Activated CD4-positive, alpha-beta T cell treated with anti-CD3 and anti-CD28 coated beads for 36 hours (primary cell): Measurements from ENCODE around the gene SLC25A30. TPM values are rescaled to one million over a fixed set of nuclear protein-coding genes. Genes with fewer than 3 reads are reported as not detected.

ENCODE experiments used
- ATAC-seq: fragments of 200-7000 bp; cut with Tn5 transposase; one replicate; pipeline ENCODE4 v1.10.0; 2021; ENCODE audit warnings: mild to moderate bottlenecking, moderate library complexity
- CTCF ChIA-PET: fragments of 350-600 bp; sonication (Branson Sonifier 250); formaldehyde crosslinking; loops from one replicate; lab custom pipeline; 2021; ENCODE audit warnings: antibody characterized with exemption; lab: Charles Lee
- POLR2A ChIA-PET: fragments of 350-600 bp; sonication (Branson Sonifier 250); formaldehyde crosslinking; loops from one replicate; lab custom pipeline; 2021; ENCODE audit warnings: antibody characterized with exemption, inconsistent platforms; lab: Charles Lee
- DNase-seq: peaks from one replicate; pipeline ENCODE4 v3.0.0-alpha.2; 2020
- H3K27ac Mint-ChIP-seq: one replicate; pipeline ENCODE4 v1.8.0; 2021; ENCODE audit warnings: mixed read lengths
- H3K27me3 Mint-ChIP-seq: one replicate; pipeline ENCODE4 v1.8.0; 2021; ENCODE audit warnings: mixed read lengths
- H3K36me3 Mint-ChIP-seq: one replicate; pipeline ENCODE4 v1.8.0; 2021; ENCODE audit warnings: low read depth, mixed read lengths
- H3K4me1 Mint-ChIP-seq: one replicate; pipeline ENCODE4 v1.8.0; 2021; ENCODE audit warnings: mixed read lengths
- H3K4me3 Mint-ChIP-seq: one replicate; pipeline ENCODE4 v1.8.0; 2021; ENCODE audit warnings: mild to moderate bottlenecking, moderate library complexity, mixed read lengths
- H3K9me3 Mint-ChIP-seq: one replicate; pipeline ENCODE4 v1.8.0; 2021; ENCODE audit warnings: low read depth, mixed read lengths
- intact Hi-C, 2 experiments: fragments of 100-400 bp; cut with DNase I in 1 of 2; cut with micrococcal nuclease in 1 of 2; formaldehyde crosslinking; loops; one replicate each; pipeline versions ENCODE4 v1.14.2 to v1.15.1; 2022 to 2024; cut with DNase I, micrococcal nuclease
- total RNA-seq, 2 experiments: library from RNA; stranded (reverse); gene quantifications; one replicate each; pipeline ENCODE4 v1.2.3, GENCODE V29; 2021

The SLC25A30 gene
- total RNA-seq, 2 experiments from 2014 or later: 17.7 to 18.4 TPM

GRCh38 chr13:45446181-45446580 lies 28.0 kb upstream of the SLC25A30 start:
- intact Hi-C loops: no loop called here
- no peak overlapping the region for H3K27ac Mint-ChIP-seq
- H3K4me3 Mint-ChIP-seq: no peak overlapping the region
- ATAC-seq (no peak), DNase-seq (no peak)
- no peaks in the 10 kb centered on the region for H3K9me3 Mint-ChIP-seq
- POLR2A ChIA-PET: no interaction called here
- H3K36me3 Mint-ChIP-seq: no peaks in the 10 kb centered on the region
- CTCF ChIA-PET: no interaction called here
- H3K27me3 Mint-ChIP-seq: peaks cover 2% of the 10 kb centered on the region
- peaks cover 10% of the 10 kb centered on the region for H3K4me1 Mint-ChIP-seq

GRCh38 chr13:45445053-45445452 lies 26.9 kb upstream of the SLC25A30 start:
- Mint-ChIP-seq H3K9me3 (no peaks in the 10 kb centered on the region), H3K4me1 (peaks cover 13% of the 10 kb centered on the region), H3K36me3 (no peaks in the 10 kb centered on the region), H3K27me3 (peaks cover 2% of the 10 kb centered on the region), H3K27ac (no peak overlapping the region), H3K4me3 (no peak overlapping the region)
- no peak for ATAC-seq
- no peak for DNase-seq
- intact Hi-C loops: no loop called here
- ChIA-PET POLR2A (no interaction called here), CTCF (no interaction called here)

GRCh38 chr13:45441633-45442032 lies 23.5 kb upstream of the SLC25A30 start:
- no peak overlapping the region for H3K4me3 Mint-ChIP-seq
- H3K4me1 Mint-ChIP-seq: peaks cover 13% of the 10 kb centered on the region
- ChIA-PET POLR2A (interaction anchor here (1.2 kb wide), 1 partner anchor 104 kb away, joined by 3 read pairs; no protein-coding TSS in a partner anchor), CTCF (interaction anchor here (0.7 to 0.9 kb wide), 2 partner anchors 20 to 1562 kb away, joined by 3 read pairs; no protein-coding TSS in a partner anchor)
- ATAC-seq (peak; percentile 94), DNase-seq (peak; percentile 45)
- H3K9me3 Mint-ChIP-seq: no peaks in the 10 kb centered on the region
- intact Hi-C loops: no loop called here
- H3K36me3 Mint-ChIP-seq: no peaks in the 10 kb centered on the region
- H3K27me3 Mint-ChIP-seq: peaks cover 2% of the 10 kb centered on the region
- H3K27ac Mint-ChIP-seq: peak overlapping the region; percentile 57

GRCh38 chr13:45439781-45440462 lies 21.7 kb upstream of the SLC25A30 start:
- ChIA-PET POLR2A (no interaction called here), CTCF (interaction anchor here (0.6 to 1.3 kb wide), 2 partner anchors 68 kb away, joined by 3 to 4 read pairs; no protein-coding TSS in a partner anchor)
- no peak overlapping the region for H3K4me3 Mint-ChIP-seq
- H3K27ac Mint-ChIP-seq: no peak overlapping the region
- intact Hi-C loops: no loop called here
- no peaks in the 10 kb centered on the region for H3K9me3 Mint-ChIP-seq
- peaks cover 13% of the 10 kb centered on the region for H3K4me1 Mint-ChIP-seq
- no peaks in the 10 kb centered on the region for H3K36me3 Mint-ChIP-seq
- no peaks in the 10 kb centered on the region for H3K27me3 Mint-ChIP-seq
- no peak for ATAC-seq
- no peak for DNase-seq

GRCh38 chr13:45439008-45439407 lies 20.8 kb upstream of the SLC25A30 start:
- no peak for ATAC-seq
- POLR2A ChIA-PET: no interaction called here
- Mint-ChIP-seq H3K9me3 (no peaks in the 10 kb centered on the region), H3K27me3 (no peaks in the 10 kb centered on the region), H3K36me3 (no peaks in the 10 kb centered on the region), H3K27ac (no peak overlapping the region), H3K4me1 (peaks cover 13% of the 10 kb centered on the region), H3K4me3 (no peak overlapping the region)
- DNase-seq: no peak
- intact Hi-C loops: no loop called here
- CTCF ChIA-PET: interaction anchor here (1.3 kb wide), 1 partner anchor 67 kb away, joined by 3 read pairs; no protein-coding TSS in a partner anchor

- no peak overlapping the region for H3K27ac Mint-ChIP-seq
- ChIA-PET POLR2A (interaction anchor here (0.7 kb wide), 1 partner anchor 224 kb away, joined by 3 read pairs; no protein-coding TSS in a partner anchor), CTCF (no interaction called here)
- ATAC-seq: no peak
- peaks cover 13% of the 10 kb centered on the region for H3K4me1 Mint-ChIP-seq
- no peaks in the 10 kb centered on the region for H3K27me3 Mint-ChIP-seq
- no peak for DNase-seq
- H3K9me3 Mint-ChIP-seq: no peaks in the 10 kb centered on the region
- intact Hi-C loops: no loop called here
- H3K4me3 Mint-ChIP-seq: no peak overlapping the region
- H3K36me3 Mint-ChIP-seq: no peaks in the 10 kb centered on the region
Measured at GRCh38 chr13:45437947-45438346, 19.8 kb upstream of the SLC25A30 start.

- Mint-ChIP-seq H3K36me3 (no peaks in the 10 kb centered on the region), H3K4me3 (no peak overlapping the region), H3K27ac (no peak overlapping the region), H3K4me1 (peaks cover 11% of the 10 kb centered on the region), H3K9me3 (no peaks in the 10 kb centered on the region), H3K27me3 (no peaks in the 10 kb centered on the region)
- ATAC-seq: no peak
- ChIA-PET CTCF (no interaction called here), POLR2A (no interaction called here)
- intact Hi-C loops: no loop called here
- no peak for DNase-seq
Measured at GRCh38 chr13:45436953-45437352, 18.8 kb upstream of the SLC25A30 start.

GRCh38 chr13:45436332-45436731 lies 18.2 kb upstream of the SLC25A30 start:
- H3K9me3 Mint-ChIP-seq: no peaks in the 10 kb centered on the region
- DNase-seq (no peak), ATAC-seq (no peak)
- ChIA-PET POLR2A (no interaction called here), CTCF (no interaction called here)
- H3K4me3 Mint-ChIP-seq: no peak overlapping the region
- no peaks in the 10 kb centered on the region for H3K36me3 Mint-ChIP-seq
- no peaks in the 10 kb centered on the region for H3K27me3 Mint-ChIP-seq
- H3K4me1 Mint-ChIP-seq: peaks cover 4% of the 10 kb centered on the region
- H3K27ac Mint-ChIP-seq: no peak overlapping the region
- intact Hi-C loops: no loop called here

- H3K9me3 Mint-ChIP-seq: no peaks in the 10 kb centered on the region
- CTCF ChIA-PET: no interaction called here
Measured at GRCh38 chr13:45434556-45435371, 16.6 kb upstream of the SLC25A30 start.

GRCh38 chr13:45433381-45433790 lies 15.2 kb upstream of the SLC25A30 start:
- H3K36me3 Mint-ChIP-seq: no peaks in the 10 kb centered on the region
- H3K4me1 Mint-ChIP-seq: no peaks in the 10 kb centered on the region
- ChIA-PET CTCF (no interaction called here), POLR2A (no interaction called here)
- no peak overlapping the region for H3K27ac Mint-ChIP-seq
- no peak overlapping the region for H3K4me3 Mint-ChIP-seq
- H3K9me3 Mint-ChIP-seq: no peaks in the 10 kb centered on the region
- H3K27me3 Mint-ChIP-seq: no peaks in the 10 kb centered on the region
- DNase-seq (no peak), ATAC-seq (no peak)
- intact Hi-C loops: no loop called here

More at GRCh38 chr13:45434556-45435371, 16.6 kb upstream of the SLC25A30 start:
- no peak overlapping the region for H3K27ac Mint-ChIP-seq
- no peak overlapping the region for H3K4me3 Mint-ChIP-seq
- H3K4me1 Mint-ChIP-seq: no peaks in the 10 kb centered on the region
- POLR2A ChIA-PET: no interaction called here
- no peaks in the 10 kb centered on the region for H3K36me3 Mint-ChIP-seq
- DNase-seq (no peak), ATAC-seq (no peak)
- no peaks in the 10 kb centered on the region for H3K27me3 Mint-ChIP-seq
- intact Hi-C loops: no loop called here

- Mint-ChIP-seq H3K27ac (no peak overlapping the region), H3K9me3 (no peaks in the 10 kb centered on the region), H3K27me3 (no peaks in the 10 kb centered on the region), H3K36me3 (no peaks in the 10 kb centered on the region), H3K4me3 (no peak overlapping the region), H3K4me1 (no peaks in the 10 kb centered on the region)
- intact Hi-C loops: no loop called here
- ChIA-PET POLR2A (no interaction called here), CTCF (no interaction called here)
- ATAC-seq (no peak), DNase-seq (no peak)
Measured at GRCh38 chr13:45432737-45433380, 14.7 kb upstream of the SLC25A30 start.
